BLaER1 treated with 17β-estradiol and CSF1 and Interleukin-3, amounts not matched to agents 10 nM and 100 nM (cell line): ENCODE measurements around the gene PLEKHA6.
"Not testable (repeated sequence)": the region's sequence is repeated elsewhere in the genome, so short reads cannot be mapped to it uniquely, and the experiment has no call there.

ENCODE experiments used
- H3K27ac ChIP-seq, 11 experiments: shearing (Covaris generic); formaldehyde crosslinking; 2 replicates each; pipeline ENCODE4 v1.8.1; 2022
- H3K27me3 ChIP-seq, 11 experiments: shearing (Covaris generic); formaldehyde crosslinking; 2 replicates each; pipeline ENCODE4 v1.8.1; 2022
- H3K36me3 ChIP-seq, 11 experiments: shearing (Covaris generic); formaldehyde crosslinking; 2 replicates each; pipeline ENCODE4 v1.8.1; 2022
- H3K4me1 ChIP-seq, 10 experiments: shearing (Covaris generic); formaldehyde crosslinking; 2 replicates each; pipeline ENCODE4 v1.8.1; 2022
- H3K4me2 ChIP-seq, 11 experiments: shearing (Covaris generic); formaldehyde crosslinking; 2 replicates each; pipeline ENCODE4 v1.8.1; 2022
- H3K4me3 ChIP-seq, 10 experiments: shearing (Covaris generic); formaldehyde crosslinking; 2 replicates each; pipeline ENCODE4 v1.8.1; 2022
- H3K9ac ChIP-seq, 11 experiments: shearing (Covaris generic); formaldehyde crosslinking; 2 replicates each; pipeline ENCODE4 v1.8.1; 2022
- H3K9me3 ChIP-seq, 11 experiments: shearing (Covaris generic); formaldehyde crosslinking; replicated peaks in 1 of 11; 2 replicates each; pipeline ENCODE4 v1.8.1; 2022
- H4K20me1 ChIP-seq, 11 experiments: shearing (Covaris generic); formaldehyde crosslinking; 2 replicates each; pipeline ENCODE4 v1.8.1; 2022
- Cebpa-rat ChIP-seq, 11 experiments: shearing (Covaris generic); IDR thresholded peaks; 2 replicates each; pipeline ENCODE4 v1.8.1; 2022

PLEKHA6 gene

GRCh38 chr1:204248954-204249353 lies 110.8 kb downstream of the PLEKHA6 start:
- H3K4me2 ChIP-seq = no peak overlapping the region
- peaks cover 0 to 5% (median 2%) of the 10 kb centered on the region in 10 experiments; a peak in 12 of 20 replicates for H3K4me1 ChIP-seq
- no peak for TF ChIP-seq Cebpa-rat (IDR thresholded peaks at IDR 0.05)
- H3K9me3 ChIP-seq = no peaks in the 10 kb centered on the region
- H3K4me3 ChIP-seq = no peak overlapping the region
- no peak overlapping the region for H3K9ac ChIP-seq
- H3K36me3 ChIP-seq = no peaks in the 10 kb centered on the region
- H4K20me1 ChIP-seq = no peaks in the 10 kb centered on the region
- H3K27ac ChIP-seq = no peak overlapping the region
- no peaks in the 10 kb centered on the region for H3K27me3 ChIP-seq

- no peak overlapping the region for H3K4me2 ChIP-seq
- H3K9me3 ChIP-seq = no peaks in the 10 kb centered on the region
- TF ChIP-seq Cebpa-rat (IDR thresholded peaks at IDR 0.05) = no peak
Measured at GRCh38 chr1:204246876-204247275, 112.9 kb downstream of the PLEKHA6 start.

GRCh38 chr1:204242920-204243319 lies 116.8 kb downstream of the PLEKHA6 start:
- Histone ChIP-seq H3K27me3 (no peaks in the 10 kb centered on the region), H3K4me2 (no peak overlapping the region), H3K9ac (no peak overlapping the region), H3K36me3 (no peaks in the 10 kb centered on the region), H3K27ac (no peak overlapping the region), H3K4me1 (peaks cover 0 to 8% (median 0%) of the 10 kb centered on the region in 10 experiments; a peak in 2 of 20 replicates), H4K20me1 (no peaks in the 10 kb centered on the region), H3K9me3 (no peaks in the 10 kb centered on the region), H3K4me3 (no peak overlapping the region)
- no peak for TF ChIP-seq Cebpa-rat (IDR thresholded peaks at IDR 0.05)

More at GRCh38 chr1:204246876-204247275, 112.9 kb downstream of the PLEKHA6 start:
- Histone ChIP-seq H4K20me1 (no peaks in the 10 kb centered on the region), H3K27ac (no peak overlapping the region), H3K9ac (no peak overlapping the region), H3K4me3 (no peak overlapping the region), H3K27me3 (no peaks in the 10 kb centered on the region), H3K36me3 (no peaks in the 10 kb centered on the region), H3K4me1 (no peaks in the 10 kb centered on the region)

GRCh38 chr1:204241914-204242313 lies 117.8 kb downstream of the PLEKHA6 start:
- H3K4me3 ChIP-seq = no peak overlapping the region
- H3K4me2 ChIP-seq = no peak overlapping the region
- peaks cover 0 to 8% (median 0%) of the 10 kb centered on the region in 10 experiments; a peak in 2 of 20 replicates for H3K4me1 ChIP-seq
- no peak for TF ChIP-seq Cebpa-rat (IDR thresholded peaks at IDR 0.05)
- no peaks in the 10 kb centered on the region for H3K27me3 ChIP-seq
- H3K27ac ChIP-seq = no peak overlapping the region
- no peaks in the 10 kb centered on the region for H4K20me1 ChIP-seq
- H3K9me3 ChIP-seq = 0 out of 22 replicates have a peak, but pooled peaks cover 0 to 2% (median 0%) of the 10 kb centered on the region in 11 experiments
- H3K9ac ChIP-seq = no peak overlapping the region
- H3K36me3 ChIP-seq = no peaks in the 10 kb centered on the region

GRCh38 chr1:204241050-204241449 lies 118.7 kb downstream of the PLEKHA6 start:
- Histone ChIP-seq H3K27me3 (no peaks in the 10 kb centered on the region), H3K36me3 (no peaks in the 10 kb centered on the region), H4K20me1 (no peaks in the 10 kb centered on the region), H3K4me1 (peaks cover 0 to 8% (median 0%) of the 10 kb centered on the region in 10 experiments; a peak in 2 of 20 replicates), H3K27ac (no peak overlapping the region), H3K9me3 (peaks cover 0 to 10% (median 7%) of the 10 kb centered on the region in 11 experiments; a peak in 11 of 22 replicates), H3K4me2 (peak overlapping the region in 1 of 11 experiments; percentile 3; a peak in 1 of 22 replicates), H3K9ac (no peak overlapping the region), H3K4me3 (no peak overlapping the region)
- TF ChIP-seq Cebpa-rat (IDR thresholded peaks at IDR 0.05) = no peak

- Histone ChIP-seq H3K27ac (no peak overlapping the region), H4K20me1 (no peaks in the 10 kb centered on the region), H3K4me3 (no peak overlapping the region), H3K36me3 (no peaks in the 10 kb centered on the region), H3K4me2 (peak overlapping the region in 2 of 11 experiments; percentile 47 to 59; a peak in 2 of 22 replicates), H3K4me1 (peaks cover 0 to 8% (median 0%) of the 10 kb centered on the region in 10 experiments; a peak in 2 of 20 replicates), H3K9ac (no peak overlapping the region), H3K27me3 (no peaks in the 10 kb centered on the region), H3K9me3 (peaks cover 0 to 18% (median 11%) of the 10 kb centered on the region in 11 experiments; a peak in 11 of 22 replicates)
- no peak for TF ChIP-seq Cebpa-rat (IDR thresholded peaks at IDR 0.05)
Measured at GRCh38 chr1:204240233-204240632, 119.5 kb downstream of the PLEKHA6 start.

- not testable (repeated sequence) for H3K4me3 ChIP-seq, H3K36me3 ChIP-seq, H3K4me2 ChIP-seq, H3K27me3 ChIP-seq, H3K27ac ChIP-seq, H4K20me1 ChIP-seq, H3K9ac ChIP-seq, H3K4me1 ChIP-seq
- H3K9me3 ChIP-seq = peaks cover 0 to 18% (median 11%) of the 10 kb centered on the region in 11 experiments; a peak in 11 of 22 replicates
Measured at GRCh38 chr1:204239401-204239800, 120.3 kb downstream of the PLEKHA6 start.

- not testable (repeated sequence) for H3K4me2 ChIP-seq, H3K27ac ChIP-seq
- H3K9me3 ChIP-seq = peaks cover 0 to 18% (median 11%) of the 10 kb centered on the region in 11 experiments; a peak in 11 of 22 replicates
Measured at GRCh38 chr1:204238520-204238919, 121.2 kb downstream of the PLEKHA6 start.

GRCh38 chr1:204237515-204237914 lies 122.2 kb downstream of the PLEKHA6 start:
- H3K4me3 ChIP-seq, H3K27ac ChIP-seq: not testable (repeated sequence)
- peaks cover 0 to 18% (median 11%) of the 10 kb centered on the region in 11 experiments; a peak in 13 of 22 replicates for H3K9me3 ChIP-seq

More at GRCh38 chr1:204238520-204238919, 121.2 kb downstream of the PLEKHA6 start:
- not testable (repeated sequence) for H3K4me1 ChIP-seq, H3K9ac ChIP-seq, H4K20me1 ChIP-seq, H3K4me3 ChIP-seq, H3K36me3 ChIP-seq, H3K27me3 ChIP-seq

GRCh38 chr1:204232526-204232925 lies 127.2 kb downstream of the PLEKHA6 start:
- H3K36me3 ChIP-seq = no peaks in the 10 kb centered on the region

More at GRCh38 chr1:204237515-204237914, 122.2 kb downstream of the PLEKHA6 start:
- not testable (repeated sequence) for H4K20me1 ChIP-seq, H3K4me2 ChIP-seq, H3K4me1 ChIP-seq, H3K27me3 ChIP-seq, H3K36me3 ChIP-seq, H3K9ac ChIP-seq

More at GRCh38 chr1:204232526-204232925, 127.2 kb downstream of the PLEKHA6 start:
- H3K4me2 ChIP-seq = no peak overlapping the region
- no peak overlapping the region for H3K9ac ChIP-seq
- H3K27ac ChIP-seq = no peak overlapping the region
- H3K4me1 ChIP-seq = peaks cover 0 to 19% (median 11%) of the 10 kb centered on the region in 10 experiments; a peak in 13 of 20 replicates
- no peak for TF ChIP-seq Cebpa-rat (IDR thresholded peaks at IDR 0.05)
- H3K4me3 ChIP-seq = no peak overlapping the region
- no peaks in the 10 kb centered on the region for H4K20me1 ChIP-seq
- H3K9me3 ChIP-seq = peaks cover 5 to 24% (median 15%) of the 10 kb centered on the region in 11 experiments; a peak in 14 of 22 replicates
- no peaks in the 10 kb centered on the region for H3K27me3 ChIP-seq
